Activated gamma-delta T cell treated with anti-CD3 and anti-CD28 coated beads, Interleukin-2, amount 50 U/mL, for 16 hours (primary cell): ENCODE results near the gene ATG4B.

Experiments used
- DNase-seq: peaks from one replicate; pipeline ENCODE4 v3.0.0-alpha.2; 2020; ENCODE audit warnings: low read depth

Gene ATG4B

DNA sequence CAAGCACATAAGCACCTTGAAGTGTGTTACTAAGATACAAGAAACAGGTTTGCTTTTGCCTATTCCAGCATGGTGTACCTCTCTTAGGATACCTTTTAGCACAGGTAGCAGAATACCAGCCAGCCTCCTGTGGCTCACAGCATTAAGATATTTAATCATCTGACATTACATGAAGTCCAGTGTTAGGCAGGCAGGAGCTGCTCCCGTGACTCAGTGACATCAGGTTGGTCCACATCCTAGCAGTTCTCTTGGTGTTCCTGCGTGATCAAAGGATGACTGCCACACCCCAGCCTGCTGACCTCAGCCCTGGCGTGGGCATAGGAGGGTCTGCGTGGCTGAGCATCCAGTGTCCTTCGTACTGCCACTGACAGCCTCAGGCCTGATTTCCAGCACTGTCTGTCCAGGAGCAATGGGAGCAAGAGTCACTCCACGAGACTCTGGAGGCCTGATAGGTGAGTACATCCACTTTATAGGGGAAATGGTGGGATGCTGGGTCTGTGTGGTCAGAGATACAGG lies 52.8 kb downstream of the ATG4B start:
- DNase-seq: no peak

DNA sequence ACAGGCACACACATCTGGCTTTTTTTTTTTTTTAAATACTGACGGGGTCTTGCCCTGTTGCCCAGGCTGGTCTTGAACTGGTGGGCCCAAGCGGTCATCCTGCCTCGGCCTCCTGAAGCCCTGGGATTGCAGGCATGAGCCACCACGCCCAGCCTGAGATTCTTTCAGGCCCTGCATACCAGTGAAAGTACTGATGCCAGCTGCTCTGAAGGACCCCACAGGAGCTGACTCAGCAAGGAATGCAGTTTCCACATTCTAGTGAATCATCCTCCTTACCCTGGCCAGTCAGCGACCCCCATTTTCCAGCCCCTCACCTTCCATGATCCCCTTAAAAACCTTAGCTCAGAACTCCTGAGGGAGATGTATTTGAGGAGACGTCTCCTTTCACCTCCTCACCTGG lies 55.0 kb downstream of the ATG4B start:
- no peak for DNase-seq

DNA sequence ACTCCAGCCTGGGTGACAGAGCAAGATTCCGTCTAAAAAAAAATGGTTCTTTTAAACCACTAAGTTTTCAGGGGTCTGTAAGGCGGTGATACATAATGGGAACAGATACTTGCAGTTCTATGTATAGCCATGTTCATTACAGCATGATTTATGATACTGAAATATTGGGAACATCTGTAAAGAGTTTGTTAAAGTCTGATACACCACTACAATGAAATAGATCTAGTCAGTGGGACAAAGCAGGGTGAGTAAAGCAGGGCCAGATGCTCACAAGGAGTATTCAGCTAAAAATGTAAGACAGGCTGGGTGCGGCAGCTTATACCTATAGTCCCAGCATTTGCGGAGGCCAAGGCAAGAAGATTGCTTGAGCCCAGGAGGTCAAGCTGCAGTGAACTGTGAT lies 58.2 kb downstream of the ATG4B start:
- no peak for DNase-seq

GRCh38 chr2:241701149-241701398 lies 63.6 kb downstream of the ATG4B start:
- no peak for DNase-seq

DNA sequence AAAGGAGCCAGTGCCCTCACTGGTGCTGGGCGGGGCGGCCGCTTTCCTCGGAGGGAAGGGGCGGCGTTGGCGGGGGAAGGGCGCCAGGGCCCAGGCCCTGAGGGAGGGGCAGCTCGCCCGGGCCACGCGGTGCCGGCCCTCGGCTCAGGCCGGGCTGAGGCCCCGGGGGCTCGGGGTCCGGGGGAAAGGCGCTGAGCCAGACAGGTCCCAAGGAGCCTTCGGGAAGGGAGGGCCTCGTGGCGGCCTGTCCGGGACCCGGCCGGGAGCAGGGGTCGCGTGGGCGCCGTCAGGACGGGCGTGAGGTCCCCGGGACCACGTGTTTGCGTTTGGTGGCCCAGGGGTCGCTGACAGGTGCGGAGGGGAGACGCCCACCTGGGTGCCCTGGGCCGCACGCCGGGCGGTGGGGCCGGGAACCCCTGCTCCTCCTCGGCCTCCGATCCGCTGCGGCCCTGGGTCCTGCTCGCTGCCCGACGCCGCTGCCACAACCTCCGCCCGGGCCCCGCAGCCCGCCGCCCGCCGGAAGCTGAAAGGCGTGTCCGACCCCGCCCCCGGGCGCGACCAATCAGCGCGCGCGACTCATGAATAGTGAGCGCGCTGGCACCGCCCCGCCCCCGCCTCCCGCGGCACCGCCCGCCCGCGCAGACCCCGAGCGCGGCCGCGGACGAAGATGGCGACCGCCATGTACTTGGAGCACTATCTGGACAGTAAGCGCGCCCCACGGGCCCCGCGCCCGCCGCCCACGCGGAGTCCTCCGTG lies 64.1 kb downstream of the ATG4B start, which contains the start of gene ING5:
Gene ING5, plus strand, starts transcription at position 641 of the 756 bp plus-strand sequence. Its CDS starts 27 bp downstream, at position 668.
- peak; percentile 95 for DNase-seq

DNA sequence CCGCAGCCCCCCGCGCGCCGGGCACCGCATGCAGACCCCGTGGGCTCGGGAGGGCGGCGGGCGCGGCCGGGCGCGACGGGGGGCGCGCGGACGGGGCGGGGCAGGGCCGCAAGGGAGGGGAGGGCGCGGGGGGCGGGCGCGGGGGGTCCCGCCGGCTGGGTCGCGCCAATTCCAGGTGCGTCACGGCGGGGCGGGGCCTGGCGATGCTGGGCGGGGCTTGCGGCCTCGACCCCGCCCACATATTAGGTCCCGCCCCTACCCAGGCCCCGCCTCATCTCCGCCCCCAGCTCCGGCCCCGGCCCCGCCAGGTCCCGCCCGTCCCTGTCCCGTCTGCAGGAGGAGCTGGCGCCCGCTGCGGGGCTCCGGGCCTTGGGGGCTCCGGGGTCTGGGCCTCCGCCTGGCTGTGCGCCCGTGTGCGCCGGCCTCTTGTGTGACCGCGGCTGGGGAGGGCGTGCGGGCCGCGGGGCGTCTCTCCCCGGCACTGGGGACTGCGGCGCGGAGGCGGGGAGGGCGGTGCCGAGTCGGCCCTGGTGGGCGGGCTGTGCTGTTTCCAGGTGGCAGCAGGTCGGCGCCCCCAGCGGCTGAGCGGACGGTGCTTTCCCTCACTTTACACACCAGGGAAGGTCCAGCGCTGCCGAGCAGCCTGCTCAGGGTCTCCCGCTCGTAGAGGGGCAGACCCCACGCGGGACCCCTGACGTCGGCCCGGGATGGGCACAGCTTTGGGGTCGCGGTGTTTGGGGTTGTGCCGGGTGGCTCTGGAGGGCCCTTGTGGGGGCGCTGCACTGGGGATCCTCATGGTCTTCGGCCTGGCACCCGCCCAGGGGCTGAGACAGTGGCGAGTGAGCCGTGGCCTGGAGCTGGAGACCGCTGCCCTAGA lies 64.9 kb downstream of the ATG4B start:
- peak; percentile 86 for DNase-seq

DNA sequence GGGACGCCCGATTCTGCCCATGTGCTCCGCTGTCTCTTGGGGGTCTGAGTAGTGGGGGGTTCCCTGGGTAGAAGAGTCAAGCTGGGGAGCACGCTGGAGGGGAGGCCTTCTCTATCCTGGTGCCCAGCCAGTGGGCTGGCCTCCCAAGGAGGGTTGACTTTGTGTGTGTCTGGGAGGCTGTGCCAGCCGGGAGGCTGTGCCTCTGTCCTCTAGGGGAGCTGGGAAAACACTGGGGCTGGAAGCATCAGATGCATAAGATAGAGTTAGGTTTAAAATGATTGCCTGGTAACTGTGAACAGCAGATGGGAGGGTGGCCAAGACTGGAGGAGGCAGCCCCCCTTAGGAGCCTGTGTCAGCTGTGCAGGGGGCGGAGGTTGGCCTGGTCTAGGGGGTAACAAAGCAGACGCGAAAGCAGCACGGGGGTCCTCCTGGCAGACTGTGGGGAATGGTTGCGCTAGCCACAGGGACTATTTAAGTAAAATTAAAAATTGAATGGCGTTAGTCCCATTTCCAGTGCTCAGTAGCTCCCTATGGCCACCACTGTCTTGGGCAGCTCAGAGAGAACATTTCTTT lies 65.6 kb downstream of the ATG4B start:
- DNase-seq: no peak

- DNase-seq: no peak
These were observed 69.0 kb downstream of the ATG4B start for GRCh38 chr2:241706537-241706936.

DNA sequence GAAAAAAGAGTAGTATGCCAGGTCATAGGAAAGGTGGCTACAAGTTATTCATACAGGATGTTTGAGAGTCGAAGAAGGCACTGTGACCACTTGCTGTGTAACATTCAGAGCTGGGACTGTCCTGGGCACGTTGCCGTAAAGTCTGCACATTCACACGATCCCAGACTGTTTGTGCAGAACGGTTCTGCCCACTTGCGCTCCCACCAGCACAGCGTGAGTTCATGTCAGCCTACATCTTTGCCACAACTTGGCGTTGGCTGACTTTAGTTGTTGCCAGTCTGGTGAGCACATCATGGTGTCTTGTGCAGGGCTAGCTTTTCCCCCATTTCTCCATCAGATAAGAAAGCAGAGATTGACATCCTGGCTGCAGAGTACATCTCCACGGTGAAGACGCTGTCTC lies 71.4 kb downstream of the ATG4B start:
- DNase-seq: no peak

- no peak for DNase-seq
These were observed 81.6 kb downstream of the ATG4B start for GRCh38 chr2:241719093-241719492.

DNA sequence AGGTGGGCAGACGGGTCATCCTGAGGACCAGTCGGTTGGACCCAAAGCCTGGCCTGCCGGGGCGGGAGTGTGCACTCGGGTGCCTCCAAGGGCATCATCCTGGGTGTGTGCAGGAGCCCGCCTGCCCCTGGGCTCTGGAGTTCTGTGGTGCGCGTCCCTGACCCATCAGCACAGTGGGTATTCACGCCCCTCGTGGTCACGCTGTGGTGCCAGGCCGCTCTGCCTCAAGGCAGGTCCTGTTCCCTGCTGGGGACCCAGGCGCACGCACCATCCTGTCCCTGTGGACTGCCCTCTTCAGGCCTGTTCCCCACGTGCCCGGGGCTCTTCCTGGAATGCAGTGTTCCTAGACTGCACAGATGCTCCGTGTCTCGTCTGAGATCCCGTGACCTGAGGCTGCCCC lies 82.6 kb downstream of the ATG4B start:
- no peak for DNase-seq

DNA sequence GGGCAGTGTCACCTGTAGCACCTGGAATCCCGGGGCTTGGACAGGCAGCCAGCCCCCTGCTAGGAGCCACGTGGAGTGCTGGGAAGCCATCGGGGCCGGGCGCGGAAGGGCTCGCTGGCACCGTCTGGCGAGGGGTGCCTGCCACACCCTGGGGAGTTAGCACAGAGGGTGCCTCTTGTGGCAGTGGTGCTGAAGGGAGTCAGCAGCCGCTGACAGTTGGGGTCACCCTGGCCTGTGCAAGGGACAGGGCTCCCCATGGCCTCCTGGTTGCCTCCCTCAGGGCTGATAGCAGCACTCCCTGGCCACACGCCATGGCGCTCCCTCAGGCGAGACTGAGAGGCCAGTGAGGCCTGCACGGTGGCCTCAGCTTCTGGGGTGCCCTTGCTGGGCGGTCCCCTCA lies 83.1 kb downstream of the ATG4B start:
- DNase-seq: no peak

DNA sequence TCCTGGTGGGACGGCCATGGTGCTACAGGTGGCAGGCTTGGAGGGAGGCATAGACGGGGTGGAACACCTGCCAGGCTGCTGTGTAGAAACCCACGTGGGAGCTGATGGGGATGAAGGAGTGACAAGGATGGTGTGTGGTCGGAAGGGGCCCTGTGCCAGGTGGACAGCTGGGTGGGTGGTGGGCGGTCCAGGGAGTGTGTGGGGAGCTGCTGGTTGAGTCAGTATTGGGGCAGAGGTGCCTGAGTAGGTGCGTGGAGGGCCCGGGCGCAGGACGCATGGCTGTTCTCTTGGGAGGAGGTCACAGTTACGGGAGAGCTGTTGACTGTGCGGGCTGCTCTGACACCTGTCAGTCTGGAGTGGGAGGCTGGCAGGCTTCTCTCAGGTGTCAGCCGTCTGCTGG lies 84.4 kb downstream of the ATG4B start:
- no peak for DNase-seq

DNA sequence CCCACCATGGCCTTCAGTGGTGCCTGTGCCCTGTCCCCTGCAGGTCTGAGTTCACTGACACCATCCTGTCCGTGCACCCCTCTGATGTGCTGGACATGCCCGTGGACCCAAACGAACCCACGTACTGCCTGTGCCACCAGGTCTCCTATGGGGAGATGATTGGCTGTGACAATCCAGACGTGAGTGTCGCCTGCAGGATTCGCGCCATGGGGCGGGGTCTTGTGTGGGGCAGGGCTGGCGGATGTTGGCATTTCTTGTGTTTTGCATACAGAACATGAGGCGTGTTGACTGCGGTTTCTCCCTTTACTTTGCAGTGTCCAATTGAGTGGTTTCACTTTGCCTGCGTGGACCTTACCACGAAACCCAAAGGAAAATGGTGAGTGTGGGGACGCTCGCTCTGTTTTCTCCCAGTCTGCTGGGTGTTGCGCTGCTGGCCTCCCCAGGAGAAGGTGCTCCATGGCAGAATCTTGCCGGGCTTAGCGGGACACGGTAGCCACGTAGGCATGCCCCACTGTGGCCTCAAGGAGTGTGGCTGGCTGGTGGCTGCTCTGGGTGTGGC lies 85.5 kb downstream of the ATG4B start:
- DNase-seq: no peak
